ENCODE measurements around the gene BCKDK. TPM values are rescaled to one million over a fixed set of nuclear protein-coding genes. Genes with fewer than 3 reads are reported as not detected.

BCKDK gene
- total RNA-seq, result 10 to 100 TPM; 62.8 to 90.9 (median 74.7) TPM
- 10 to 100 TPM; 26.1 to 57.2 TPM for polyA plus RNA-seq
- long read RNA-seq, donor 1, transcript BCKDK-203 (11 exons, 1,997 nt), result minor isoform, 27 of 154 reads
- long read RNA-seq, donor 1, transcript BCKDK-201 (12 exons, 2,128 nt), result major isoform, 72 of 154 reads
- long read RNA-seq, donor 1, partial matches to known transcripts, result 46 of 154 reads
- long read RNA-seq, donor 1, other reads (novel, unspliced or antisense), result 9 of 154 reads
- long read RNA-seq, donor 2, transcript BCKDK-201 (12 exons, 2,128 nt), result major isoform, 99 of 210 reads
- long read RNA-seq, donor 2, transcript BCKDK-203 (11 exons, 1,997 nt), result minor isoform, 36 of 210 reads
- long read RNA-seq, donor 2, partial matches to known transcripts, result 61 of 210 reads
- long read RNA-seq, donor 2, other reads (novel, unspliced or antisense), result 13 of 210 reads
- long read RNA-seq, donor 3, transcript BCKDK-203 (11 exons, 1,997 nt), result minor isoform, 119 of 449 reads
- long read RNA-seq, donor 3, transcript BCKDK-201 (12 exons, 2,128 nt), result major isoform, 194 of 449 reads
- long read RNA-seq, donor 3, partial matches to known transcripts, result 120 of 449 reads
- long read RNA-seq, donor 3, other reads (novel, unspliced or antisense), result 16 of 449 reads

- peak; percentile 70 to 85 for DNase-seq
- Histone ChIP-seq H3K36me3 (peaks cover 0 to 41% (median 30%) of the 10 kb centered on the region in 9 donors), H3K9me3 (no peaks in the 10 kb centered on the region), H3K27ac (peak within 1 kb of the TSS; percentile 85 to 99 (median 96)), H3K4me3 (peak within 1 kb of the TSS; percentile 81 to 100 (median 98)), H3K27me3 (no peaks in the 10 kb centered on the region), H3K4me1 (peaks cover 15 to 47% (median 29%) of the 10 kb centered on the region in 9 donors)
- peak; percentile 72 to 91 (median 82) for ATAC-seq
- intact Hi-C loops (cut with DNase I), result loop anchor here in 5 of 10 donors (2.0 to 5.0 kb wide), 3 partner anchors 34 to 36 kb away; partner anchors contain the start of genes ZNF646 (in 1 of the 5) and ZNF668 (in 1 of the 5)
- TF ChIP-seq CTCF (IDR thresholded peaks at IDR 0.05), result no peak
- WGBS, 2 donors, result 3% methylated on average over 60 to 68 of the region's 68 CpGs
Measured at GRCh38 chr16:31108035-31108793, at the start of gene BCKDK. BCKDK (plus strand) TSS chr16:31108386; CDS start chr16:31109224, 838 bp downstream.

DNA sequence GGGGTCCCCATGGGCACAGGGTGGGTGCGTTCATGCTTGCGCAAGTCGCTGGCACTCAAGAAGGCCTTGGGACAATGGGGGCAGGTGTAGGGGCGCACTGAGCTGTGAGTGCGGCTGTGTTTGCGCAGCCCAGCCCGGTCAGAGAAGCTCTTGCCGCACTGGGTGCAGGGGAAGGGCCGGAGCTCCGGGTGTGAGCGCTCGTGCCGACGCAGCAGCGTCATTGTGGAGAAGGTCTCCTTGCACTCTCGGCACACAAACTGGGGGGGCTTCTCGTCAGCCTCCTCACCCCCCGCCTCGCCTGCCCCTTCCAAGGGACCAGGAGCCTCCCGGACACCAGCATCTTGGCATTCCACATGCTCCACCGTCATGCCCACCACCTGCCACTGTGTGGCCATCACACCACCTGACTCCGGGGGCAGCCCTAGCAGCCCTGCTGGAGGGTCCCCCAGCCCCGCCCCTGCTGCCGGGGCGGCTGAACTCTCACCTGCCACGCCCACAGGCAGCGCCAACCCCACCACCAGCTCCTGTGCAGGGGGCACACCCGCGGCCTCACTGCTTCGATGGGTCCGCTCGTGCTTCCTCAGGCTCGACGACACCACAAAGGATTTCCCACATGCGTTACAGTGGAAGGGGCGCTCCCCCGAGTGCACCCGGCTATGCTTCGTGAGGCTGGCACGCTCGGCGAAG is 46.9 kb upstream of the BCKDK start:
- H3K36me3 ChIP-seq, result peaks cover 0 to 58% (median 26%) of the 10 kb centered on the region in 9 donors
- H3K4me1 ChIP-seq, result peaks cover 4 to 34% (median 13%) of the 10 kb centered on the region in 9 donors
- ATAC-seq, result no peak
- no peak for DNase-seq
- WGBS, 2 donors, result 95 to 96% methylated on average over 41 to 42 of the region's 42 CpGs
- no peak overlapping the region for H3K27ac ChIP-seq
- H3K4me3 ChIP-seq, result no peak overlapping the region
- no peaks in the 10 kb centered on the region for H3K27me3 ChIP-seq
- no peak for TF ChIP-seq CTCF (IDR thresholded peaks at IDR 0.05)
- H3K9me3 ChIP-seq, result no peaks in the 10 kb centered on the region
- intact Hi-C loops (cut with DNase I), result no loop called here

GRCh38 chr16:31061813-31062440 is 46.3 kb upstream of the BCKDK start:
- H3K36me3 ChIP-seq, result peaks cover 0 to 58% (median 26%) of the 10 kb centered on the region in 9 donors
- 96 to 97% methylated on average over 53 to 54 of the region's 54 CpGs for WGBS, 2 donors
- intact Hi-C loops (cut with DNase I), result no loop called here

More at GRCh38 chr16:31061813-31062440, 46.3 kb upstream of the BCKDK start:
- no peaks in the 10 kb centered on the region for H3K9me3 ChIP-seq
- no peaks in the 10 kb centered on the region for H3K27me3 ChIP-seq
- H3K4me3 ChIP-seq, result no peak overlapping the region
- no peak for TF ChIP-seq CTCF (IDR thresholded peaks at IDR 0.05)
- no peak for DNase-seq
- H3K4me1 ChIP-seq, result peaks cover 4 to 35% (median 13%) of the 10 kb centered on the region in 9 donors
- H3K27ac ChIP-seq, result no peak overlapping the region
- ATAC-seq, result no peak

Measured in heart right ventricle (tissue), 16 donors.